ENCODE measurements around the gene SLCO2A1. TPM values are rescaled to one million over a fixed set of nuclear protein-coding genes. Genes with fewer than 3 reads are reported as not detected.

Gene SLCO2A1
- total RNA-seq, 6 donors from 2014 or later = 56.2 to 308 (median 133) TPM

DNA sequence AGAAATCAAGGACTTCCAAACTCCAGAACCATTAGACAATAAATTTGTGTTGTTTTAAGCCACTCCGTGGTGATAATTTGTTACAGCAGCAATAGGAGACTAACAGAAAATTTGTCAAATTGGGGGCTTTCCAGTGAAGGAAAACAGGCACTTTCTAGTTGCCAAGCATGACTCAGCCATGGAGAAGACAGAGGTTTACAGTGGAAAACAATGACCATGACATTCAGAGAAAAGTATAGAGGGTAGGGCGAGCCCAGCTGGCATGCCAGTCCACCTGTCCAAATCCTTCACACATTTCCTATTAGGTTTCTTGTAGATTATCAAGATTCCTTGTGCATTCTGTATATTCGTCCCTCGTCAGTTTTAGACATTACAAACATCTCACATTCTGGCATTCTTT, 24.9 kb downstream of the SLCO2A1 start:
- H3K27ac ChIP-seq = no peak overlapping the region
- no peaks in the 10 kb centered on the region for H3K27me3 ChIP-seq
- peaks cover 0 to 2% (median 0%) of the 10 kb centered on the region in 4 donors for H3K36me3 ChIP-seq
- WGBS, 2 donors = 86 to 90% methylated on average over 4 of the region's 4 CpGs
- no peak for ATAC-seq (ENCODE audit: low FRiP score in 2 of 2)
- peaks cover 10 to 25% (median 20%) of the 10 kb centered on the region in 4 donors for H3K4me1 ChIP-seq
- TF ChIP-seq, protein P1, sequence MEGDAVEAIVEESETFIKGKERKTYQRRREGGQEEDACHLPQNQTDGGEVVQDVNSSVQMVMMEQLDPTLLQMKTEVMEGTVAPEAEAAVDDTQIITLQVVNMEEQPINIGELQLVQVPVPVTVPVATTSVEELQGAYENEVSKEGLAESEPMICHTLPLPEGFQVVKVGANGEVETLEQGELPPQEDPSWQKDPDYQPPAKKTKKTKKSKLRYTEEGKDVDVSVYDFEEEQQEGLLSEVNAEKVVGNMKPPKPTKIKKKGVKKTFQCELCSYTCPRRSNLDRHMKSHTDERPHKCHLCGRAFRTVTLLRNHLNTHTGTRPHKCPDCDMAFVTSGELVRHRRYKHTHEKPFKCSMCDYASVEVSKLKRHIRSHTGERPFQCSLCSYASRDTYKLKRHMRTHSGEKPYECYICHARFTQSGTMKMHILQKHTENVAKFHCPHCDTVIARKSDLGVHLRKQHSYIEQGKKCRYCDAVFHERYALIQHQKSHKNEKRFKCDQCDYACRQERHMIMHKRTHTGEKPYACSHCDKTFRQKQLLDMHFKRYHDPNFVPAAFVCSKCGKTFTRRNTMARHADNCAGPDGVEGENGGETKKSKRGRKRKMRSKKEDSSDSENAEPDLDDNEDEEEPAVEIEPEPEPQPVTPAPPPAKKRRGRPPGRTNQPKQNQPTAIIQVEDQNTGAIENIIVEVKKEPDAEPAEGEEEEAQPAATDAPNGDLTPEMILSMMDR (IDR thresholded peaks at IDR 0.05) = no peak
- TF ChIP-seq EP300 (IDR thresholded peaks at IDR 0.05) (no peak), POLR2AphosphoS5 (IDR thresholded peaks at IDR 0.05) (no peak), POLR2A (IDR thresholded peaks at IDR 0.05) (no peak)
- H3K4me3 ChIP-seq = no peak overlapping the region
- peaks cover 0 to 4% (median 0%) of the 10 kb centered on the region in 4 donors for H3K9me3 ChIP-seq
- no peak for DNase-seq

DNA sequence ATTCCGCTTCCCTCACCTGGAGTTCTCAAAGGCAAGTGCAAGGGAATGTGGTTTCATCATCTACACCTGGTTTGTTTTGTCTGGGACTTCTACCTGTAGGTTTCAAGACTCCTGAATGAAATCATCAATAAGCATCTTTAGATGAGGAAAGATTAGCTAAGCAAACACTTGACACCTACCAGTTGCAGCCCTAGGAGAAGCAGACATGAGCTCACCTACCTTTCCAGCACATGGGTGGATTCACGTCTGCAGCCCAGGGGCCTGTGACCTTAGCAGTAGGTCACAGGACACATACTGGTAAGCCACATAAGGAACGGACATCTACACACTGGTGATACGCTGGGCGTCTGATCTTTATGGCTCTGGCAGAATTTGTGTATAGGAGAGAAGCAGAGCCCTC, 26.7 kb downstream of the SLCO2A1 start:
- peaks cover 0 to 4% (median 0%) of the 10 kb centered on the region in 4 donors for H3K9me3 ChIP-seq
- peaks cover 0 to 2% (median 0%) of the 10 kb centered on the region in 4 donors for H3K36me3 ChIP-seq
- peak in 1 of 2 donors; percentile 9 for ATAC-seq (ENCODE audit: low FRiP score in 2 of 2)
- DNase-seq = no peak
- H3K4me1 ChIP-seq = peaks cover 3 to 18% (median 11%) of the 10 kb centered on the region in 4 donors
- H3K27ac ChIP-seq = no peak overlapping the region
- no peaks in the 10 kb centered on the region for H3K27me3 ChIP-seq
- TF ChIP-seq, protein P1 (IDR thresholded peaks at IDR 0.05) = no peak
- TF ChIP-seq POLR2A (IDR thresholded peaks at IDR 0.05) (no peak), POLR2AphosphoS5 (IDR thresholded peaks at IDR 0.05) (no peak), EP300 (IDR thresholded peaks at IDR 0.05) (no peak)
- 76 to 85% methylated on average over 5 of the region's 5 CpGs for WGBS, 2 donors
- no peak overlapping the region for H3K4me3 ChIP-seq

DNA sequence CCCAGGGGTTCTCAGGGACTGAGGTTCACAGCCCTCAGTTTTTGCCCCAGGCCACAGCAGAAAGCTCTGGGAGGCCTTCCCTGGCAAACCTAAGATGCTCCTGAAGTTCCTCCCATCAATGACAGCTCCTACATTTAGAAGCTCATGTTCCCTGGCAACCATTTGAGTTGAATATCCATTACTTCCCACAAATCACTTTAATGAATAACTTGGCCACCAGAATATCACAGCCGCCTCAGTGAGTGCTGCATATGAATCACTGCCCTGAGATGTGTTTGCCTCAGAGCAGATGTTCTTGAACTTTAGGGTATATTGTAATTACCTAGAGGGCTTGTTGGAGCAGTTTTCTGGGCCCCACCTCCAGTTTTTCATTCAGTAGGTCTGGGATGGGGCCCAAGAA, 27.4 kb downstream of the SLCO2A1 start:
- peaks cover 0 to 2% (median 0%) of the 10 kb centered on the region in 4 donors for H3K36me3 ChIP-seq
- TF ChIP-seq, protein P1 (IDR thresholded peaks at IDR 0.05) = no peak
- TF ChIP-seq POLR2A (IDR thresholded peaks at IDR 0.05) = no peak
- TF ChIP-seq EP300 (IDR thresholded peaks at IDR 0.05) = no peak
- TF ChIP-seq POLR2AphosphoS5 (IDR thresholded peaks at IDR 0.05) = no peak
- H3K27ac ChIP-seq = peak overlapping the region in 2 of 4 donors; percentile 5 to 9
- ATAC-seq (ENCODE audit: low FRiP score in 2 of 2) = no peak
- H3K4me3 ChIP-seq = no peak overlapping the region
- no peak for DNase-seq
- no peaks in the 10 kb centered on the region for H3K27me3 ChIP-seq
- H3K4me1 ChIP-seq = peaks cover 3 to 18% (median 11%) of the 10 kb centered on the region in 4 donors
- 75 to 86% methylated on average over 1 of the region's 1 CpG for WGBS, 2 donors
- H3K9me3 ChIP-seq = peaks cover 0 to 4% (median 0%) of the 10 kb centered on the region in 4 donors

GRCh38 chr3:134001251-134001650, 28.5 kb downstream of the SLCO2A1 start:
- H3K4me1 ChIP-seq = peaks cover 3 to 18% (median 11%) of the 10 kb centered on the region in 4 donors
- peaks cover 0 to 2% (median 0%) of the 10 kb centered on the region in 4 donors for H3K36me3 ChIP-seq
- H3K4me3 ChIP-seq = no peak overlapping the region
- H3K27me3 ChIP-seq = no peaks in the 10 kb centered on the region
- TF ChIP-seq POLR2A (IDR thresholded peaks at IDR 0.05) (no peak), POLR2AphosphoS5 (IDR thresholded peaks at IDR 0.05) (no peak), EP300 (IDR thresholded peaks at IDR 0.05) (no peak)
- TF ChIP-seq, protein P1 (IDR thresholded peaks at IDR 0.05) = no peak
- H3K27ac ChIP-seq = peak overlapping the region in 2 of 4 donors; percentile 5 to 9
- DNase-seq (no peak), ATAC-seq (ENCODE audit: low FRiP score in 2 of 2) (no peak)
- 85% methylated on average over 5 of the region's 5 CpGs for WGBS, 2 donors
- peaks cover 0 to 4% (median 0%) of the 10 kb centered on the region in 4 donors for H3K9me3 ChIP-seq
